HEK293 (cell line): ENCODE data around the gene PPM1L.
A peak's percentile ranks its signal among the peaks of the same experiment; 100 is the strongest.

Experiments
- CTCF ChIA-PET: fragments of 350-600 bp; formaldehyde crosslinking; extraction: SDS; loops from one replicate; lab custom pipeline; 2021; ENCODE audit warnings: antibody characterized with exemption; lab: Yijun Ruan, JAX
- POLR2A ChIA-PET: fragments of 300-600 bp; formaldehyde crosslinking; extraction: SDS; loops from one replicate; lab custom pipeline; 2020; ENCODE audit warnings: antibody characterized with exemption, inconsistent platforms; lab: Yijun Ruan, JAX
- H3K27ac ChIP-seq: fragments of 200-500 bp; sonication (Bioruptor generic); 2 replicates; pipeline ENCODE4 v1.5.1; 2014; ENCODE audit warnings: low read depth, low read length, control low read depth, inconsistent platforms; ENCODE audit errors: extremely low read depth
- H3K36me3 ChIP-seq, 2 experiments: fragments of 200-500 bp in 1 of 2; sonication (Bioruptor generic) in 1 of 2; 1 replicate in 1 of 2; 2 replicates in 1 of 2; pipeline ENCODE4 v1.5.1; 2014 to 2017; ENCODE audit warnings: inconsistent platforms in 2 of 2, low read length in 2 of 2; ENCODE audit not compliant: control insufficient read depth in 2 of 2, insufficient read depth in 1 of 2
- H3K4me1 ChIP-seq: fragments of 200-500 bp; sonication (Bioruptor generic); 2 replicates; pipeline ENCODE4 v1.5.1; 2014; ENCODE audit warnings: mild to moderate bottlenecking, low read length, inconsistent platforms; ENCODE audit not compliant: control insufficient read depth, insufficient read depth
- H3K4me3 ChIP-seq: 2 replicates; pipeline ENCODE4 v1.5.1; 2011; ENCODE audit warnings: low read depth, mild to moderate bottlenecking, control low read depth, low read length, moderate library complexity
- H3K9me3 ChIP-seq: fragments of 200-500 bp; sonication (Bioruptor generic); 2 replicates; pipeline ENCODE4 v1.5.1; 2014; ENCODE audit warnings: low read depth, low read length, inconsistent platforms; ENCODE audit not compliant: control insufficient read depth, insufficient read depth
- EGR2 ChIP-seq: fragments of 450-650 bp; formaldehyde crosslinking; IDR thresholded peaks from 2 replicates; pipeline ENCODE4 v1.5.1; 2016; ENCODE audit warnings: low read depth, missing biosample characterization, missing genetic modification characterization
- FEZF1 ChIP-seq: fragments of 450-650 bp; formaldehyde crosslinking; IDR thresholded peaks from 2 replicates; pipeline ENCODE4 v1.5.1; 2016; ENCODE audit warnings: missing biosample characterization, missing genetic modification characterization
- HIC1 ChIP-seq: fragments of 450-650 bp; formaldehyde crosslinking; IDR thresholded peaks from 2 replicates; pipeline ENCODE4 v1.5.1; 2016; ENCODE audit warnings: missing biosample characterization, missing genetic modification characterization
- IKZF3 ChIP-seq: fragments of 450-650 bp; IDR thresholded peaks from 2 replicates; pipeline ENCODE4 v1.5.0; 2018; ENCODE audit warnings: missing biosample characterization, mild to moderate bottlenecking, missing genetic modification characterization, moderate library complexity
- OSR2 ChIP-seq: fragments of 450-650 bp; formaldehyde crosslinking; IDR thresholded peaks from 2 replicates; pipeline ENCODE4 v1.5.1; 2016; ENCODE audit warnings: missing biosample characterization, missing genetic modification characterization
- PRDM1 ChIP-seq: fragments of 450-650 bp; formaldehyde crosslinking; IDR thresholded peaks from 2 replicates; pipeline ENCODE4; 2016; ENCODE audit warnings: missing biosample characterization, missing genetic modification characterization
- SALL2 ChIP-seq: fragments of 450-650 bp; formaldehyde crosslinking; IDR thresholded peaks from 2 replicates; pipeline ENCODE4 v1.5.0; 2017; ENCODE audit warnings: missing biosample characterization, mild to moderate bottlenecking, missing genetic modification characterization, borderline replicate concordance
- ZBTB11 ChIP-seq: fragments of 450-650 bp; formaldehyde crosslinking; conservative IDR thresholded peaks from 2 replicates; pipeline ENCODE4 v1.5.1; 2016; ENCODE audit warnings: low read depth, missing biosample characterization, missing genetic modification characterization
- ZBTB48 ChIP-seq: fragments of 450-650 bp; formaldehyde crosslinking; IDR thresholded peaks from 2 replicates; pipeline ENCODE4 v1.5.1; 2016; ENCODE audit warnings: missing biosample characterization, missing genetic modification characterization
- ZFHX2 ChIP-seq: fragments of 450-650 bp; formaldehyde crosslinking; conservative IDR thresholded peaks from 2 replicates; pipeline ENCODE4 v1.5.1; 2016; ENCODE audit warnings: missing biosample characterization, missing genetic modification characterization
- ZFP37 ChIP-seq: fragments of 450-650 bp; formaldehyde crosslinking; IDR thresholded peaks from 2 replicates; pipeline ENCODE4 v1.5.1; 2016; ENCODE audit warnings: missing biosample characterization, missing genetic modification characterization
- ZNF10 ChIP-seq: fragments of 450-650 bp; formaldehyde crosslinking; IDR thresholded peaks from 2 replicates; pipeline ENCODE4 v1.5.1; 2017; ENCODE audit warnings: missing biosample characterization, missing genetic modification characterization
- ZNF335 ChIP-seq: fragments of 450-650 bp; formaldehyde crosslinking; conservative IDR thresholded peaks from 2 replicates; pipeline ENCODE4 v1.5.1; 2016; ENCODE audit warnings: missing biosample characterization, missing genetic modification characterization
- ZNF366 ChIP-seq: fragments of 450-650 bp; formaldehyde crosslinking; conservative IDR thresholded peaks from 2 replicates; pipeline ENCODE4 v1.5.1; 2016; ENCODE audit warnings: missing biosample characterization, missing genetic modification characterization
- ZNF398 ChIP-seq: fragments of 450-650 bp; formaldehyde crosslinking; IDR thresholded peaks from 2 replicates; pipeline ENCODE4 v1.5.1; 2017; ENCODE audit warnings: missing biosample characterization, missing genetic modification characterization
- ZNF48 ChIP-seq: fragments of 450-650 bp; formaldehyde crosslinking; IDR thresholded peaks from 2 replicates; pipeline ENCODE4 v1.5.1; 2016; ENCODE audit warnings: missing biosample characterization, missing genetic modification characterization
- ZNF624 ChIP-seq: fragments of 450-650 bp; formaldehyde crosslinking; IDR thresholded peaks from 2 replicates; pipeline ENCODE4 v1.5.1; 2017; ENCODE audit warnings: missing biosample characterization, missing genetic modification characterization
- ZNF704 ChIP-seq: fragments of 450-650 bp; formaldehyde crosslinking; IDR thresholded peaks from 2 replicates; pipeline ENCODE4 v1.5.1; 2016; ENCODE audit warnings: missing biosample characterization, missing genetic modification characterization
- ZNF747 ChIP-seq: fragments of 450-650 bp; formaldehyde crosslinking; IDR thresholded peaks from 2 replicates; pipeline ENCODE4 v1.5.1; 2016; ENCODE audit warnings: missing biosample characterization, missing genetic modification characterization
- ZNF777 ChIP-seq: fragments of 450-650 bp; formaldehyde crosslinking; IDR thresholded peaks from 2 replicates; pipeline ENCODE4 v1.5.1; 2017; ENCODE audit warnings: missing biosample characterization, missing genetic modification characterization, borderline replicate concordance
- ZSCAN30 ChIP-seq: fragments of 450-650 bp; IDR thresholded peaks from 2 replicates; pipeline ENCODE4 v1.5.1; 2018; ENCODE audit warnings: missing biosample characterization, mild to moderate bottlenecking, missing genetic modification characterization, moderate library complexity

PPM1L gene

GRCh38 chr3:160869825-160870224 is 113.8 kb downstream of the PPM1L start:
- no peaks in the 10 kb centered on the region for H3K9me3 ChIP-seq

More at GRCh38 chr3:160869825-160870224, 113.8 kb downstream of the PPM1L start:
- POLR2A ChIA-PET = no interaction called here
- H3K4me1 ChIP-seq = peaks cover 11% of the 10 kb centered on the region
- TF ChIP-seq HIC1 (tag by site-specific recombination) (peak; percentile 16; the same call in 1 of the 2 replicates), ZFHX2 (tag by site-specific recombination) (peak; percentile 65), SALL2 (tag by site-specific recombination) (no peak), ZNF624 (tag by site-specific recombination) (no peak), ZFP37 (tag by site-specific recombination) (0 out of 2 replicates have a peak, but pooled peaks have one; percentile 46), ZNF366 (tag by site-specific recombination) (0 out of 2 replicates have a peak, but pooled peaks have one; percentile 36), ZSCAN30 (tag by site-specific recombination) (0 out of 2 replicates have a peak, but pooled peaks have one; percentile 33), IKZF3 (0 out of 2 replicates have a peak, but pooled peaks have one; percentile 16), ZNF48 (tag by site-specific recombination) (no peak), OSR2 (tag by site-specific recombination) (peak; percentile 74), ZBTB48 (no peak), EGR2 (no peak), FEZF1 (tag by site-specific recombination) (peak; percentile 47; the same call in 1 of the 2 replicates), ZNF398 (peak; percentile 12; the same call in 1 of the 2 replicates), ZNF10 (no peak), ZNF747 (tag by site-specific recombination) (no peak), ZNF335 (tag by site-specific recombination) (peak; percentile 77), ZNF704 (tag by site-specific recombination) (no peak), PRDM1 (tag by site-specific recombination) (0 out of 2 replicates have a peak, but pooled peaks have one; percentile 21), ZNF777 (tag by site-specific recombination) (no peak), ZBTB11 (tag by site-specific recombination) (no peak)
- TF ChIP-seq, all 188 proteins: peak for 11
- Histone ChIP-seq H3K4me3 (no peak overlapping the region; the same call in 1 of the 2 replicates), H3K27ac (0 out of 2 replicates have a peak overlapping the region, but pooled peaks have one; percentile 10), H3K36me3 (no peaks in the 10 kb centered on the region)
- CTCF ChIA-PET = interaction anchor here (0.6 kb wide), 1 partner anchor 165 kb away, joined by 5 read pairs; no protein-coding TSS in a partner anchor
